NCI-H82 (cell line): ENCODE data around the gene SPANXA2.
"Not testable (repeated sequence)": the region's sequence is repeated elsewhere in the genome, so short reads cannot be mapped to it uniquely, and the experiment has no call there.

Source experiments
- DNase-seq: peaks from one replicate; lab custom pipeline; 2025; lab: John Stamatoyannopoulos, UW

SPANXA2 gene, protein sequence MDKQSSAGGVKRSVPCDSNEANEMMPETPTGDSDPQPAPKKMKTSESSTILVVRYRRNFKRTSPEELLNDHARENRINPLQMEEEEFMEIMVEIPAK

DNA sequence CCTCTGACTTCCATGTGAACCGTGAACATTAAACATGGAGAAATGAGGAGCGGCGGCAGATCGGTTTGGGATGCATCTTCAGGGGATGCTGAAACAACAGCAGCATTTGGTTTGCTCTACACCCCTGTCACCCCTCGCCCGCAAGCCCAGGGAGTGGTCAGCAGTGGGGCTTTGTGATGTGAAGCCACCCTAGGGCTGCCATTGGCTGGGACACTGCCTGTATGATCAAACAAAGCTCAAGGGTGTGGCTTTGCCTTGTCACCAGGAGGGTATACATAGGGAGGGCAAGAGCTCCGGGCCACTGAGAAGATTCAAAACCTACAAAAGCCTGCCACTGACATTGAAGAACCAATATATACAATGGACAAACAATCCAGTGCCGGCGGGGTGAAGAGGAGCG is at the start of gene SPANXA2:
Gene SPANXA2 (plus strand): TSS at position 301 of the 400 bp plus-strand sequence. CDS start 60 bp downstream, at position 361.
- DNase-seq, result not testable (repeated sequence)

- not testable (repeated sequence) for DNase-seq
Measured at GRCh38 chrX:141542551-141542950, 47.0 kb upstream of the SPANXA2 start.

DNA sequence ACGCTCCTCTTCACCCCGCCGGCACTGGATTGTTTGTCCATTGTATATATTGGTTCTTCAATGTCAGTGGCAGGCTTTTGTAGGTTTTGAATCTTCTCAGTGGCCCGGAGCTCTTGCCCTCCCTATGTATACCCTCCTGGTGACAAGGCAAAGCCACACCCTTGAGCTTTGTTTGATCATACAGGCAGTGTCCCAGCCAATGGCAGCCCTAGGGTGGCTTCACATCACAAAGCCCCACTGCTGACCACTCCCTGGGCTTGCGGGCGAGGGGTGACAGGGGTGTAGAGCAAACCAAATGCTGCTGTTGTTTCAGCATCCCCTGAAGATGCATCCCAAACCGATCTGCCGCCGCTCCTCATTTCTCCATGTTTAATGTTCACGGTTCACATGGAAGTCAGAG is 4.9 kb upstream of the SPANXA2 start, which contains the start of gene SPANXA1:
Gene SPANXA1 (minus strand): TSS at position 101 of the 400 bp plus-strand sequence. CDS start 60 bp downstream, at position 41.
- DNase-seq, result not testable (repeated sequence)

DNA sequence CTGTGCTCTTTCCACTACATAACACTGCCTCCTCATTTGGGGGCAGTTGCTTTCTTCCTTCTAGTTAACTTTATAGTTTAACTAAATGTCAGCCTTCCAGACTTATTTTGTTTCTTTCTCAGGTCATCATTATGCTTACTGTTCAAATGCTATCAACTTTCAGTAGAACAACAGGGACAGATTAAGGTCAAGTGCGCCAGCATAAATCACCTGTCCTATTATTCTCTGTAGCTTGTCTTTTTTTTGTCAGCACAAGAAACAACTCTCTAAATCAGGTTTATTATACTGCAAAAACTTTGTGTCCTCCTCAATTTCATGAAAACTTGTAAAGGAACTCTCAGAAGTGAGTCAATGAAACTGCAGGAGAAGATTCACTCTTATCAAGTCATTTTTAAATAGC is 19.6 kb downstream of the SPANXA2 start:
- no peak for DNase-seq

DNA sequence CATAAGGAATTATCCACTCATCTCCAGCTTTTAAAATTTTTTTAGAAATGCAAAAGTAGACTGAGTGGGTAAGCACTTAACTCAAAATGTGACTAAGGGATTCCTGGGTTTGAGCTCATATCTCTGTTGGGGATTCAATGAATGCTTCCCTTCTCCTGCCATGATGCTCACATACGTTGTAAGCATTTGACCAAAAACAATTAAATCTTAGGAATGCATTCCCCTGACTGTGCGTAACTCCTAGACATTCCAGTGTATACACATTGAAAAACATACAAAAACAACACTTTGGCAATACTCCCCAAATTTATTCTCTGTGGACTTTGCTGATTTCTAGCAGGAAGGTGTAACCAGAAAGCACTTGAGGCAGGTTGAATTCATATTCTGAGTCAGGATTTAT is 29.8 kb downstream of the SPANXA2 start:
- no peak for DNase-seq

DNA sequence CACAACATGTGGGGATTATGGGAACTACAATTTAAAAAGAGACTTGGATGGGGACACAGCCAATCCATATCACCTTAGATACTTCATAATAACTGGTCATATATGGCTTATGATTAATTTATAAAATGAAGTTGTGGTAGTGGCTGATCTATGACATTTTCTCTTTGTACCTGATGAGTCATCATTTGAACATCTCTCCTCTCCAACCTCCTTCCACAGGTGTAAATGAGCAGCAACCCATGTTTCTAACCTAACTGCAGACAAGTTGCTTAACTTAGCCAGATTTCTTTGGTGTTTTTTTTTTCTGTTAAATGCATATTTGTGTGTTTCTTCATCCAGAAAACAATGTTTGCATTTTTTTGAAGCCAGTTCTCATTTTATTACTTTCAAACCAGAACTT is 42.6 kb downstream of the SPANXA2 start:
- DNase-seq, result no peak

GRCh38 chrX:141638550-141638949 is 49.0 kb downstream of the SPANXA2 start:
- DNase-seq, result no peak
